Pancreas (tissue), 10 donors: ENCODE measurements around the gene PRDM15. TPM values are rescaled to one million over a fixed set of nuclear protein-coding genes. Genes with fewer than 3 reads are reported as not detected.

Experiments used
- ATAC-seq, 4 donors: fragments of 200-7000 bp; cut with Tn5 transposase; one replicate each; pipeline versions ENCODE4 v1.8.0 to v1.9.1; 2020; ENCODE audit warnings: mild to moderate bottlenecking in 4 of 4, moderate library complexity in 4 of 4
- DNase-seq, 6 donors: peaks; one replicate each; pipeline ENCODE4 v3.0.0-alpha.2; 2020
- FAIRE-seq: peaks from 2 replicates; lab custom pipeline; 2012; peaks lifted over from hg19 to GRCh38; lab: Jason Lieb, UNC
- H3K27ac ChIP-seq, 4 donors: fragments of 200-600 bp; sonication (generic); 1 replicate in 3 of 4; 2 replicates in 1 of 4; pipeline versions ENCODE4 v1.5.0 to v1.8.0; 2020
- H3K27me3 ChIP-seq, 4 donors: fragments of 200-600 bp; one replicate each; pipeline ENCODE4 v1.8.0; 2021
- H3K36me3 ChIP-seq, 3 donors: fragments of 200-600 bp; sonication (generic) in 1 of 3; one replicate each; pipeline versions ENCODE4 v1.5.0 to v1.8.0; 2020 to 2021
- H3K4me1 ChIP-seq, 3 donors: fragments of 200-600 bp; one replicate each; pipeline ENCODE4 v1.8.0; 2021
- H3K4me3 ChIP-seq, 4 donors: fragments of 200-600 bp; sonication (generic) in 2 of 4; one replicate each; pipeline versions ENCODE4 v1.5.0 to v1.8.0; 2020 to 2021
- H3K9me3 ChIP-seq, 4 donors: fragments of 200-600 bp; one replicate each; pipeline ENCODE4 v1.8.0; 2021
- WGBS, 2 donors: extraction: QIAGEN DNeasy Blood & Tissue Kit; methylation state at CpG; one replicate each; pipeline ENCODE4 v1.1.7; 2013; 5-methylcytosine and 5-hydroxymethylcytosine counted together
- intact Hi-C, 3 donors: fragments of 100-400 bp; cut with DNase I; formaldehyde crosslinking; loops; one replicate each; pipeline versions ENCODE4 v1.11.1 to v1.14.2; 2022
- polyA plus RNA-seq, 2 donors: library from polyadenylated mRNA; stranded (reverse); fragments of 200-250 nt; gene quantifications; one replicate each; pipeline ENCODE4 v1.2.3, GENCODE V29; 2013
- total RNA-seq, 6 donors: library from RNA; stranded (reverse); fragmentation: NEBNext Ultra II Directional in 4 of 6; extraction: Animal tissue kit (Norgen Biotek cat#: 25700) in 4 of 6; gene quantifications; one replicate each; pipeline versions ENCODE4 v1.2.1 to v1.2.4, GENCODE V29; 2021 to 2023
- TF ChIP-seq, protein P1 (sequence below), 4 donors: fragments of 200-600 bp; sonication (generic) in 3 of 4; IDR thresholded peaks; one replicate each; pipeline versions ENCODE4 v1.5.0 to v1.8.0; 2021; ENCODE audit warnings: antibody characterized with exemption in 4 of 4
- donor health status: healthy with polysubstance abuse.
- donor health status: DM: no; HTN: no; CAD: no; lungs with moderate emphysema.
- donor health status: DM: no; HTN: no; CAD: no.
- donor health status: control.
- donor health status: control.
- donor health status: Bipolar disorder and iron deficiency.
- donor health status: DM: yes; HTN: yes; CAD: no.
- donor health status: DM: no; HTN: no; CAD: no.
- donor health status: DM: no; HTN: no; CAD: no.
- donor health status: DM: yes; HTN: yes; CAD: no.

Gene PRDM15
- total and polyA plus RNA-seq, 8 donors = 1.6 to 3.9 (median 3.4) TPM

DNA sequence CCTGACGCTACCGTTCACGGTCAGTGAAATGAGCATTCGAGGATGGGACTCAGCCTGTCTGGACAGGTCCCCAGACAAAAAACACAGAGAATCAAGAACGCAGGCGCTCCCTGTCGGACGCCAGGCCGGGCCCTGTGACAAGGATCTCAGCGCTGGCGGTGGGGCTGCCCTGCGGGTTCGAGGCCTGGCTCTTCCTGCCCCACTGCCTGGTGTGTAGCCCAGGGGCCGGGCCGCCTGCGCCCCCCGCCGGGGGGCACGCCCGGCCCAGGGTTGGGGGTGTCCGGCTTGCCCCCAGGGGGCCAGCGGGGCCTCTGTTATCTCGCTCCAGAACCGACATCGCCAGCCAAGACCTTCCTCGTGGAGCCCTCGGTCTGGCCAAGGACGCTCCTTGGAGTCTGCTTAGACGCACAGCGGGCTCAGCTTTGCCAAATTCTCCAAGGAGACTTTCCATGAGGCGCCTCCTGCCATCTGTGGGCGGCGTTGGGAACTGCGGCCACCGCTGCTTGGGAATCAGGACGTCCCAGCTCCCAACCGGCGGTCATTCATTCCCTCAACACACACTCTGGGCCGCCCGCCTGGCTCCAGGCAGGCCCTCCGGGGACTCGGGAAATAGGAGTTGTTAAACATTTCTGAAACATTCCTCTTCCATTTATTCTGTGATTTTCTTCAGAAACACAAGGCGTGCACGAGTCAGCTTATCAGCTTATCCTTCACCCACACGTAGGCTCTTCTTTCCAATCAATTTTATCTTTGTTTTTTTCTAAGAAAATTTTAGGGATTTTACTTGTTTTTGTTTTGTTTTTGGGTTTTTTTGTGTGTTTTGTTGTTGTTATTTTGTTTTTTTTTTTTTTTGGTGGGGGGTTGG is 101.0 kb downstream of the PRDM15 start:
- intact Hi-C loops = loop anchor here in 1 of 3 donors (2.0 kb wide), 1 partner anchor 169 kb away; no protein-coding TSS in a partner anchor
- WGBS, 2 donors = 18 to 20% methylated on average over 45 of the region's 45 CpGs
- peaks cover 4 to 20% (median 13%) of the 10 kb centered on the region in 3 donors for H3K4me1 ChIP-seq
- TF ChIP-seq, protein P1, sequence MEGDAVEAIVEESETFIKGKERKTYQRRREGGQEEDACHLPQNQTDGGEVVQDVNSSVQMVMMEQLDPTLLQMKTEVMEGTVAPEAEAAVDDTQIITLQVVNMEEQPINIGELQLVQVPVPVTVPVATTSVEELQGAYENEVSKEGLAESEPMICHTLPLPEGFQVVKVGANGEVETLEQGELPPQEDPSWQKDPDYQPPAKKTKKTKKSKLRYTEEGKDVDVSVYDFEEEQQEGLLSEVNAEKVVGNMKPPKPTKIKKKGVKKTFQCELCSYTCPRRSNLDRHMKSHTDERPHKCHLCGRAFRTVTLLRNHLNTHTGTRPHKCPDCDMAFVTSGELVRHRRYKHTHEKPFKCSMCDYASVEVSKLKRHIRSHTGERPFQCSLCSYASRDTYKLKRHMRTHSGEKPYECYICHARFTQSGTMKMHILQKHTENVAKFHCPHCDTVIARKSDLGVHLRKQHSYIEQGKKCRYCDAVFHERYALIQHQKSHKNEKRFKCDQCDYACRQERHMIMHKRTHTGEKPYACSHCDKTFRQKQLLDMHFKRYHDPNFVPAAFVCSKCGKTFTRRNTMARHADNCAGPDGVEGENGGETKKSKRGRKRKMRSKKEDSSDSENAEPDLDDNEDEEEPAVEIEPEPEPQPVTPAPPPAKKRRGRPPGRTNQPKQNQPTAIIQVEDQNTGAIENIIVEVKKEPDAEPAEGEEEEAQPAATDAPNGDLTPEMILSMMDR (IDR thresholded peaks at IDR 0.05) = peak; percentile 76 to 99 (median 91)
- FAIRE-seq (no peak), DNase-seq (peak; percentile 85 to 94 (median 89)), ATAC-seq (peak; percentile 84 to 93 (median 90))
- no peaks in the 10 kb centered on the region for H3K27me3 ChIP-seq
- no peaks in the 10 kb centered on the region for H3K9me3 ChIP-seq
- H3K4me3 ChIP-seq = no peak overlapping the region
- H3K36me3 ChIP-seq = no peaks in the 10 kb centered on the region
- peak overlapping the region in 3 of 4 donors; percentile 44 to 80 (median 55) for H3K27ac ChIP-seq

DNA sequence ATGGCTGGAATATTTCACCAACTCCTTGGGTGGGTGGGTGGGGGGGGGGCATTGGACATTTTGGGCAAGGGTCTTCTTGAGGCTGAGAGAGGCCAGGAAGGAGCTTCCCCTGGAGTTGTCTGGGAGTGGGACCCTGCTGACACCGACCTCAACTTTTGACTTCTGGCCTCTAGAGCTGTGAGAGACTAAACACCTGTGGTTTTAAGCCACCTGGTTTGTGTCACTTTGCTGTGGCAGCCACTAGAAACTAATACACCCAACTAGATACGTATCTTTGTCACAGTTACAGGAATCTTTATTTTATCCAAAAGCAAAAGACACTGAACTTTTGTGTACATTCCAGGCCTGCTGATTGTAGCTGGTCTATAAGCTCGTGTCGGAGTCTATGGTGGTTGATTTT is 102.4 kb downstream of the PRDM15 start:
- H3K4me1 ChIP-seq = peaks cover 4 to 20% (median 13%) of the 10 kb centered on the region in 3 donors
- no peaks in the 10 kb centered on the region for H3K36me3 ChIP-seq
- H3K9me3 ChIP-seq = no peaks in the 10 kb centered on the region
- H3K4me3 ChIP-seq = no peak overlapping the region
- ATAC-seq = peak; percentile 39 to 64 (median 56)
- WGBS, 2 donors = 38 to 42% methylated on average over 4 of the region's 4 CpGs
- TF ChIP-seq, protein P1 (IDR thresholded peaks at IDR 0.05) = no peak
- intact Hi-C loops = no loop called here
- H3K27ac ChIP-seq = peak overlapping the region in 3 of 4 donors; percentile 39 to 80 (median 55)
- no peak for FAIRE-seq
- no peak for DNase-seq
- no peaks in the 10 kb centered on the region for H3K27me3 ChIP-seq

DNA sequence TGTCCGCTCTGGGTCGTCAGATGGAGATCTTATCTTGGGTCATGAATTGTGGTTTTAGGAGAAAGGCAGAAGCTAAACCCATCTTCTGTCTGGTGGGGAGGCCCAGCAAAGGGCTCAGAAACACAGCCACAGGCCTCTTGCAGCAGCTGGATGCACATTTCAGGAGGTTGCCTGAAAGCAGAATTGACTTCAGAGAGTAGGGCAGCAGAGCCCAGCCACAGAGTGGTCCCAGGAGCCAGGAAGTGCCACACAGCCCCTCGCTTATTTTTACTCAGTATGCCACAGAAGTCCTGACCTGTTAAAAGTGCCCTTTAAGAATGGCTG is 104.0 kb downstream of the PRDM15 start:
- intact Hi-C loops = no loop called here
- no peak overlapping the region for H3K4me3 ChIP-seq
- no peaks in the 10 kb centered on the region for H3K9me3 ChIP-seq
- H3K27me3 ChIP-seq = no peaks in the 10 kb centered on the region
- WGBS, 2 donors = 51 to 52% methylated on average over 3 of the region's 3 CpGs
- DNase-seq = no peak
- TF ChIP-seq, protein P1 (IDR thresholded peaks at IDR 0.05) = no peak
- no peak for ATAC-seq
- no peak for FAIRE-seq
- peak overlapping the region in 2 of 4 donors; percentile 0 to 53 for H3K27ac ChIP-seq
- H3K4me1 ChIP-seq = peaks cover 4 to 20% (median 13%) of the 10 kb centered on the region in 3 donors
- H3K36me3 ChIP-seq = no peaks in the 10 kb centered on the region

DNA sequence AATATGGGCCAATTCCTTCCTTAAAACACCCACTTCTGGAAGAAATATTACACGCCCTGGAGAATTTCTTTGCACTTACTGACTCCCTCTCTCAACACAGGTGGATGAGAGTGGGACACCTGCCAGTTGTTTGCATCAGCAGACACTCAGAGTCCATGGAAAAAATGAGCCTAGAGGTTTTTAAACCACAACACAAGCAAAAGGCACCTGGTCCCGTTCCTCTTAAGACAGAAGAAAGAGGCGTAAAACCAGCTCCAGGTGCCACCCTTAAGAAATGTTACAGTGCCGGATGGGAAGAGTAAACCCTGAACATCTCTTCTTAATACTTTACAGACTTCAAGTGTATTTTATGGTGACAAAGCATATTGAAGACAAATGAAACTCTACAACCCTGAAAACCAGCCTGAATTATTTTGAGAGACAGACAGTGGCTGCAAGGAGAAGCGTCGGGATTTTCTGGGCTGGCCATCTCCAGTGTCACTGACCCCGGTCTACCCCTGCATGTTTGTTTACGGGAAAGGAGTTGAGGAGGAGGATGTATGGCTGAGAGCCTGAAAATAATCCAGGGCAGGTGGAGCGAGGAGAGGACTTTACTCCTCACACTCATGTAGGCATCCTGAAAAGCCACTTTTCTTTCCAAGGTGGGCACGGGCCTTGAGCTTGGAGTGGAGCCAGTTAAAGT is 104.5 kb downstream of the PRDM15 start:
- intact Hi-C loops = loop anchor here in 1 of 3 donors (5.0 kb wide), 1 partner anchor 102 kb away; no protein-coding TSS in a partner anchor
- DNase-seq = no peak
- H3K27ac ChIP-seq = peak overlapping the region in 2 of 4 donors; percentile 0 to 53

More for the DNA sequence above, 104.5 kb downstream of the PRDM15 start:
- H3K9me3 ChIP-seq = no peaks in the 10 kb centered on the region
- TF ChIP-seq, protein P1 (IDR thresholded peaks at IDR 0.05) = no peak
- no peaks in the 10 kb centered on the region for H3K36me3 ChIP-seq
- WGBS, 2 donors = 47 to 48% methylated on average over 10 of the region's 10 CpGs
- FAIRE-seq = no peak
- H3K27me3 ChIP-seq = no peaks in the 10 kb centered on the region
- H3K4me1 ChIP-seq = peaks cover 4 to 24% (median 13%) of the 10 kb centered on the region in 3 donors
- H3K4me3 ChIP-seq = no peak overlapping the region
- ATAC-seq = peak in 1 of 4 donors; percentile 21
